ENCODE results near the gene FFAR4. TPM values are rescaled to one million over a fixed set of nuclear protein-coding genes. Genes with fewer than 3 reads are reported as not detected.

The FFAR4 gene
- total RNA-seq, 1 experiment from 2014 or later, result 0.92 TPM

GRCh38 chr10:93565446-93565845 is 1.0 kb upstream of the FFAR4 start:
- DNase-seq (ENCODE audit: low read depth, low spot score), result no peak
- Histone ChIP-seq H3K36me3 (ENCODE audit: control insufficient read depth, insufficient read depth, low read length) (no peaks in the 10 kb centered on the region), H3K4me3 (ENCODE audit: low read depth in 2 of 2, low read length in 2 of 2) (no peak overlapping the region), H3K4me1 (ENCODE audit: control insufficient read depth, insufficient read depth, low read length) (peaks cover 10% of the 10 kb centered on the region), H3K27ac (ENCODE audit: low read length) (no peak overlapping the region), H3K27me3 (ENCODE audit: control insufficient read depth, insufficient read depth, low read length) (peaks cover 34% of the 10 kb centered on the region), H3K9me3 (ENCODE audit: control insufficient read depth, insufficient read depth, low read depth, low read length) (no peaks in the 10 kb centered on the region)
- no TSS peak for BruUV-seq (replicated peaks)
- ATAC-seq, result no peak
- in situ Hi-C loops (cut with HindIII; ENCODE audit: low pct_unique_long_range_greater_than_20kb, low sequenced_read_pairs) (no loop called here), intact Hi-C loops (cut with micrococcal nuclease; ENCODE audit: unreplicated experiment) (no loop called here)
- ChIA-PET POLR2A (no interaction called here), CTCF (interaction anchor here (0.5 kb wide), 1 partner anchor 14 kb away, joined by 3 read pairs; no protein-coding TSS in a partner anchor)
- TF ChIP-seq CTCF (IDR thresholded peaks at IDR 0.05), result no peak

DNA sequence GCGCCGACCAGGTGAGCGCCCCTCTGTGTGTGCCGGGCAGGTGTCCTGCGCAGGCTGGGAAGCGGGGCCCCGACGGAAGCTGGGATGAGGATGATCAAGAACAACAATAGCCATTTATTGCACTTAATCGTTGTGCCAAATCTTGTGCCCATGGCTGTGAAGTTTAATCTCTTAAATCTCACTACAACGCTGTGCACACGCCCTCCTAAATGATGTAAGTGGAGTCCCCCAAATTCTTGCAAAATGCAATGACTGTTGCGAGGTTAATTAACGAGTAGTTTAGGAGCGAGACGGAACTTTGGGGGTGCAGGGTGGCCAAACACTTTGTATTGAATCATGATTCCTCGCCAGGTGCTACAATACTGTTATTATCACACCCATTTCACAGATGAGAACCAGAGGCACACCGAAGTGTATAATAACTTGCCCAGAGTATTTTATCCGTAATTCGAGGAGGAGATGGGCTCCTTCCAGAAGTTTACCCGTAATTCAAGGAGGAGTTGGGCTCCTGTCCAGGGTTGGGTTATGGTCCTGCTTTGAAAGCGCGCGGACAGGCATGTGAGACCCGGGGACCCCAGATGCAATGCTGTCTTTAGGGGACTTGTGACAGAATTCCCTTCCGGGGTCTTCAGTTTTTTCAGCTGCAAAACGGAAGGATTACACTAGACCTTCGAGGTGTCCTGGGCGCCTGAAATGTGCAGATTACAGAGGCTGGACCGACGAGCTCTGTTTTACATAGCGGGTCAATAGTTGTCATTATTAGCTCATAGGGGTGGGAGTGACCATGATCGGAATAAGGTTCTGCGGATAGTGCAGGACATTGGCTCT is 1.0 kb downstream of the FFAR4 start:
- Histone ChIP-seq H3K4me3 (ENCODE audit: low read depth in 2 of 2, low read length in 2 of 2) (peak overlapping the region; percentile 39 to 55), H3K27ac (ENCODE audit: low read length) (no peak overlapping the region), H3K9me3 (ENCODE audit: control insufficient read depth, insufficient read depth, low read depth, low read length) (no peaks in the 10 kb centered on the region), H3K27me3 (ENCODE audit: control insufficient read depth, insufficient read depth, low read length) (peaks cover 34% of the 10 kb centered on the region), H3K36me3 (ENCODE audit: control insufficient read depth, insufficient read depth, low read length) (no peaks in the 10 kb centered on the region), H3K4me1 (ENCODE audit: control insufficient read depth, insufficient read depth, low read length) (peaks cover 10% of the 10 kb centered on the region)
- BruUV-seq (replicated peaks), result no TSS peak
- intact Hi-C loops (cut with micrococcal nuclease; ENCODE audit: unreplicated experiment), result no loop called here
- TF ChIP-seq SIN3A (IDR thresholded peaks at IDR 0.05; ENCODE audit: borderline replicate concordance, insufficient read depth, low read depth, low read length) (no peak), CTCF (IDR thresholded peaks at IDR 0.05) (no peak), TCF7L2 (IDR thresholded peaks at IDR 0.05; ENCODE audit: low read depth, low read length) (no peak), REST (IDR thresholded peaks at IDR 0.05; ENCODE audit: insufficient read depth in 1 of 2, low read depth in 2 of 2, low read length in 1 of 2) (no peak), POLR2AphosphoS5 (IDR thresholded peaks at IDR 0.05; ENCODE audit: low read depth, low read length) (no peak)
- in situ Hi-C loops (cut with HindIII; ENCODE audit: low pct_unique_long_range_greater_than_20kb, low sequenced_read_pairs), result no loop called here
- DNase-seq (ENCODE audit: low read depth, low spot score) (no peak), ATAC-seq (no peak)
- POLR2A ChIA-PET, result interaction anchor here (0.6 kb wide), 2 partner anchors 14 to 452 kb away, joined by 3 read pairs; no protein-coding TSS in a partner anchor
- CTCF ChIA-PET, result no interaction called here

Measured in Panc1 (cell line).